ENCODE results near the gene SMARCD1. TPM values are rescaled to one million over a fixed set of nuclear protein-coding genes. Genes with fewer than 3 reads are reported as not detected.

SMARCD1 gene
- total RNA-seq, 1 donor from 2014 or later, result 108 TPM

- ATAC-seq (ENCODE audit: low read depth) (no peak), DNase-seq (no peak)
- Mint-ChIP-seq H3K4me3 (no peak overlapping the region), H3K27me3 (no peaks in the 10 kb centered on the region), H3K9me3 (no peaks in the 10 kb centered on the region), H3K4me1 (no peaks in the 10 kb centered on the region), H3K27ac (no peak overlapping the region), H3K36me3 (ENCODE audit: low read depth) (no peaks in the 10 kb centered on the region)
- POLR2A ChIA-PET, result interaction anchor here (0.5 kb wide), 1 partner anchor 23 kb away, joined by 3 read pairs; no protein-coding TSS in a partner anchor
- intact Hi-C loops (cut with micrococcal nuclease), result no loop called here
- CTCF ChIA-PET, result no interaction called here
- TF ChIP-seq CTCF (IDR thresholded peaks at IDR 0.05), result no peak
These were observed 43.9 kb upstream of the SMARCD1 start for GRCh38 chr12:50041062-50041860.

- DNase-seq, result no peak
- H3K36me3 Mint-ChIP-seq (ENCODE audit: low read depth), result no peaks in the 10 kb centered on the region
- CTCF ChIA-PET, result no interaction called here
- POLR2A ChIA-PET, result no interaction called here
- ATAC-seq (ENCODE audit: low read depth), result no peak
- H3K27ac Mint-ChIP-seq, result no peak overlapping the region
- H3K4me3 Mint-ChIP-seq, result no peak overlapping the region
- H3K9me3 Mint-ChIP-seq, result no peaks in the 10 kb centered on the region
- no peaks in the 10 kb centered on the region for H3K27me3 Mint-ChIP-seq
- no peaks in the 10 kb centered on the region for H3K4me1 Mint-ChIP-seq
- intact Hi-C loops (cut with micrococcal nuclease), result no loop called here
- TF ChIP-seq CTCF (IDR thresholded peaks at IDR 0.05), result no peak
These were observed 43.2 kb upstream of the SMARCD1 start for GRCh38 chr12:50041962-50042361.

- Mint-ChIP-seq H3K9me3 (no peaks in the 10 kb centered on the region), H3K4me1 (no peaks in the 10 kb centered on the region), H3K27me3 (no peaks in the 10 kb centered on the region), H3K27ac (no peak overlapping the region), H3K36me3 (ENCODE audit: low read depth) (no peaks in the 10 kb centered on the region), H3K4me3 (no peak overlapping the region)
- intact Hi-C loops (cut with micrococcal nuclease), result no loop called here
- TF ChIP-seq CTCF (IDR thresholded peaks at IDR 0.05), result no peak
- DNase-seq (no peak), ATAC-seq (ENCODE audit: low read depth) (no peak)
- CTCF ChIA-PET, result no interaction called here
- POLR2A ChIA-PET, result no interaction called here
These were observed 42.4 kb upstream of the SMARCD1 start for GRCh38 chr12:50042693-50043092.

GRCh38 chr12:50043308-50043707 is 41.8 kb upstream of the SMARCD1 start:
- Mint-ChIP-seq H3K9me3 (no peaks in the 10 kb centered on the region), H3K4me3 (no peak overlapping the region), H3K4me1 (no peaks in the 10 kb centered on the region), H3K36me3 (ENCODE audit: low read depth) (no peaks in the 10 kb centered on the region), H3K27ac (no peak overlapping the region), H3K27me3 (no peaks in the 10 kb centered on the region)
- intact Hi-C loops (cut with micrococcal nuclease), result no loop called here
- ChIA-PET CTCF (no interaction called here), POLR2A (no interaction called here)
- TF ChIP-seq CTCF (IDR thresholded peaks at IDR 0.05), result no peak
- DNase-seq (no peak), ATAC-seq (ENCODE audit: low read depth) (no peak)

GRCh38 chr12:50043854-50044253 is 41.3 kb upstream of the SMARCD1 start:
- H3K27ac Mint-ChIP-seq, result no peak overlapping the region
- H3K36me3 Mint-ChIP-seq (ENCODE audit: low read depth), result no peaks in the 10 kb centered on the region
- H3K27me3 Mint-ChIP-seq, result no peaks in the 10 kb centered on the region
- ChIA-PET POLR2A (no interaction called here), CTCF (no interaction called here)
- ATAC-seq (ENCODE audit: low read depth) (no peak), DNase-seq (no peak)
- no peaks in the 10 kb centered on the region for H3K4me1 Mint-ChIP-seq
- intact Hi-C loops (cut with micrococcal nuclease), result no loop called here
- no peak overlapping the region for H3K4me3 Mint-ChIP-seq
- H3K9me3 Mint-ChIP-seq, result no peaks in the 10 kb centered on the region
- TF ChIP-seq CTCF (IDR thresholded peaks at IDR 0.05), result no peak
